ENCODE measurements around the gene SCAND1. TPM values are rescaled to one million over a fixed set of nuclear protein-coding genes. Genes with fewer than 3 reads are reported as not detected.

The SCAND1 gene
- total and polyA plus RNA-seq, 7 donors = 37.4 to 90.7 (median 70.2) TPM

- H3K27me3 ChIP-seq (ENCODE audit: insufficient read depth in 3 of 3, low read length in 2 of 3) = no peaks in the 10 kb centered on the region
- intact Hi-C loops (cut with DNase I) = no loop called here
- DNase-seq (no peak), ATAC-seq (peak in 1 of 4 donors; percentile 61)
- H3K4me1 ChIP-seq = peaks cover 13% of the 10 kb centered on the region
- WGBS, 3 donors = 79 to 90% (median 90%) methylated on average over 2 of the region's 2 CpGs
- TF ChIP-seq CTCF (IDR thresholded peaks at IDR 0.05) = no peak
- H3K27ac ChIP-seq = peak overlapping the region; percentile 53
- peaks cover 0 to 54% of the 10 kb centered on the region in 2 donors for H3K36me3 ChIP-seq (ENCODE audit: insufficient read depth in 1 of 2, low read depth in 1 of 2)
- H3K4me3 ChIP-seq = no peak overlapping the region
- no peaks in the 10 kb centered on the region for H3K9me3 ChIP-seq
Observed at GRCh38 chr20:35947907-35948306, 6.4 kb downstream of the SCAND1 start.

- TF ChIP-seq CTCF (IDR thresholded peaks at IDR 0.05) = no peak
- H3K9me3 ChIP-seq = no peaks in the 10 kb centered on the region
- intact Hi-C loops (cut with DNase I) = no loop called here
- H3K27me3 ChIP-seq (ENCODE audit: insufficient read depth in 3 of 3, low read length in 2 of 3) = no peaks in the 10 kb centered on the region
- H3K36me3 ChIP-seq (ENCODE audit: insufficient read depth in 1 of 2, low read depth in 1 of 2) = peaks cover 0 to 57% of the 10 kb centered on the region in 2 donors
- no peak overlapping the region for H3K4me3 ChIP-seq
- peak overlapping the region; percentile 53 for H3K27ac ChIP-seq
- WGBS, 3 donors = 76 to 84% (median 79%) methylated on average over 9 of the region's 9 CpGs
- peaks cover 9% of the 10 kb centered on the region for H3K4me1 ChIP-seq
- ATAC-seq (peak; percentile 36 to 59 (median 44)), DNase-seq (no peak)
Observed at GRCh38 chr20:35947489-35947888, 6.8 kb downstream of the SCAND1 start.

- TF ChIP-seq CTCF (IDR thresholded peaks at IDR 0.05) = no peak
- Histone ChIP-seq H3K4me3 (no peak overlapping the region), H3K27ac (no peak overlapping the region), H3K27me3 (ENCODE audit: insufficient read depth in 3 of 3, low read length in 2 of 3) (no peaks in the 10 kb centered on the region), H3K4me1 (no peaks in the 10 kb centered on the region), H3K9me3 (no peaks in the 10 kb centered on the region), H3K36me3 (ENCODE audit: insufficient read depth in 1 of 2, low read depth in 1 of 2) (peaks cover 2 to 84% of the 10 kb centered on the region in 2 donors)
- no peak for ATAC-seq
- DNase-seq = no peak
- WGBS, 3 donors = 76 to 88% (median 85%) methylated on average over 2 of the region's 2 CpGs
- intact Hi-C loops (cut with DNase I) = no loop called here
Observed at GRCh38 chr20:35942243-35942642, 12.1 kb downstream of the SCAND1 start.

GRCh38 chr20:35941620-35942019 lies 12.7 kb downstream of the SCAND1 start:
- no peak for ATAC-seq
- 90 to 95% (median 92%) methylated on average over 2 of the region's 2 CpGs for WGBS, 3 donors
- Histone ChIP-seq H3K27me3 (ENCODE audit: insufficient read depth in 3 of 3, low read length in 2 of 3) (no peaks in the 10 kb centered on the region), H3K36me3 (ENCODE audit: insufficient read depth in 1 of 2, low read depth in 1 of 2) (peaks cover 2 to 83% of the 10 kb centered on the region in 2 donors), H3K9me3 (no peaks in the 10 kb centered on the region), H3K27ac (no peak overlapping the region), H3K4me1 (no peaks in the 10 kb centered on the region), H3K4me3 (no peak overlapping the region)
- DNase-seq = no peak
- TF ChIP-seq CTCF (IDR thresholded peaks at IDR 0.05) = no peak
- intact Hi-C loops (cut with DNase I) = no loop called here

GRCh38 chr20:35939264-35939663 lies 15.0 kb downstream of the SCAND1 start:
- peaks cover 2 to 82% of the 10 kb centered on the region in 2 donors for H3K36me3 ChIP-seq (ENCODE audit: insufficient read depth in 1 of 2, low read depth in 1 of 2)
- no peak for ATAC-seq
- no peak for TF ChIP-seq CTCF (IDR thresholded peaks at IDR 0.05)
- H3K9me3 ChIP-seq = no peaks in the 10 kb centered on the region
- no peaks in the 10 kb centered on the region for H3K4me1 ChIP-seq
- no peak overlapping the region for H3K27ac ChIP-seq
- H3K4me3 ChIP-seq = no peak overlapping the region
- no peaks in the 10 kb centered on the region for H3K27me3 ChIP-seq (ENCODE audit: insufficient read depth in 3 of 3, low read length in 2 of 3)
- DNase-seq = no peak
- intact Hi-C loops (cut with DNase I) = no loop called here
- WGBS, 3 donors = 92 to 98% (median 98%) methylated on average over 3 of the region's 3 CpGs

Data from psoas muscle (tissue), 8 donors.